ENCODE measurements around the gene MPRIP. TPM values are rescaled to one million over a fixed set of nuclear protein-coding genes. Genes with fewer than 3 reads are reported as not detected.
"Not testable (repeated sequence)": the region's sequence is repeated elsewhere in the genome, so short reads cannot be mapped to it uniquely, and the experiment has no call there.

Gene MPRIP
- total RNA-seq, 1 experiment from 2014 or later, result 258 TPM

- H3K4me1 ChIP-seq (ENCODE audit: control insufficient read depth in 1 of 2, insufficient read depth in 2 of 2, low read length in 2 of 2), result peaks cover 0 to 18% of the 10 kb centered on the region in 2 experiments; a peak in 2 of 4 replicates
- ChIA-PET POLR2A (no interaction called here), CTCF (no interaction called here), RAD21 (ENCODE audit: low non-redundant PET in 1 of 2, low total read pairs in 2 of 2, uncharacterized antibody in 2 of 2, unreplicated experiment in 2 of 2) (no interaction called here)
- no TSS peak for BruUV-seq (replicated peaks)
- peaks cover 3% of the 10 kb centered on the region; the same call in 1 of the 2 replicates for H4K20me1 ChIP-seq (ENCODE audit: insufficient read depth)
- no peak overlapping the region for H3K9ac ChIP-seq (ENCODE audit: low read length)
- no peak overlapping the region for H3K27ac ChIP-seq (ENCODE audit: low read depth, low read length)
- no peak overlapping the region for H3K4me3 ChIP-seq (replicated peaks in 1 of 2; ENCODE audit: low read depth in 1 of 2, low read length in 2 of 2)
- TF ChIP-seq ZFX (IDR thresholded peaks at IDR 0.05), result no peak
- no peak for TF ChIP-seq JUND (IDR thresholded peaks at IDR 0.05)
- TF ChIP-seq, protein P1, sequence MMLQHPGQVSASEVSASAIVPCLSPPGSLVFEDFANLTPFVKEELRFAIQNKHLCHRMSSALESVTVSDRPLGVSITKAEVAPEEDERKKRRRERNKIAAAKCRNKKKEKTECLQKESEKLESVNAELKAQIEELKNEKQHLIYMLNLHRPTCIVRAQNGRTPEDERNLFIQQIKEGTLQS (IDR thresholded peaks at IDR 0.05), result no peak
- TF ChIP-seq MAX (IDR thresholded peaks at IDR 0.05), result no peak
- TF ChIP-seq, protein P2, sequence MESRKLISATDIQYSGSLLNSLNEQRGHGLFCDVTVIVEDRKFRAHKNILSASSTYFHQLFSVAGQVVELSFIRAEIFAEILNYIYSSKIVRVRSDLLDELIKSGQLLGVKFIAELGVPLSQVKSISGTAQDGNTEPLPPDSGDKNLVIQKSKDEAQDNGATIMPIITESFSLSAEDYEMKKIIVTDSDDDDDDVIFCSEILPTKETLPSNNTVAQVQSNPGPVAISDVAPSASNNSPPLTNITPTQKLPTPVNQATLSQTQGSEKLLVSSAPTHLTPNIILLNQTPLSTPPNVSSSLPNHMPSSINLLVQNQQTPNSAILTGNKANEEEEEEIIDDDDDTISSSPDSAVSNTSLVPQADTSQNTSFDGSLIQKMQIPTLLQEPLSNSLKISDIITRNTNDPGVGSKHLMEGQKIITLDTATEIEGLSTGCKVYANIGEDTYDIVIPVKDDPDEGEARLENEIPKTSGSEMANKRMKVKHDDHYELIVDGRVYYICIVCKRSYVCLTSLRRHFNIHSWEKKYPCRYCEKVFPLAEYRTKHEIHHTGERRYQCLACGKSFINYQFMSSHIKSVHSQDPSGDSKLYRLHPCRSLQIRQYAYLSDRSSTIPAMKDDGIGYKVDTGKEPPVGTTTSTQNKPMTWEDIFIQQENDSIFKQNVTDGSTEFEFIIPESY (IDR thresholded peaks at IDR 0.05; ENCODE audit: extremely low read depth, insufficient replicate concordance, low read length), result no peak
- H3K36me3 ChIP-seq (ENCODE audit: control insufficient read depth in 1 of 2, insufficient read depth in 2 of 2, low read length in 2 of 2), result peaks cover 0 to 10% of the 10 kb centered on the region in 2 experiments; a peak in 1 of 4 replicates
- no peaks in the 10 kb centered on the region for H3K79me2 ChIP-seq (ENCODE audit: insufficient read depth, low read length)
- H3K9me3 ChIP-seq (ENCODE audit: control insufficient read depth in 1 of 2, insufficient read depth in 1 of 2, low read depth in 1 of 2, low read length in 2 of 2), result no peaks in the 10 kb centered on the region
- DNase-seq (ENCODE audit: low read depth, low spot score) (no peak), ATAC-seq (no peak)
- H3K4me2 ChIP-seq (ENCODE audit: low read length), result no peak overlapping the region
- no peaks in the 10 kb centered on the region for H3K9me2 ChIP-seq (ENCODE audit: insufficient read depth)
- H3K27me3 ChIP-seq (ENCODE audit: insufficient read depth, low read length), result no peaks in the 10 kb centered on the region
- intact Hi-C loops (cut with micrococcal nuclease), result no loop called here
- H2AFZ ChIP-seq (ENCODE audit: low read depth, low read length, poor library complexity, severe bottlenecking), result no peak overlapping the region
Measured at GRCh38 chr17:17191961-17192381, 149.7 kb downstream of the MPRIP start.

DNA sequence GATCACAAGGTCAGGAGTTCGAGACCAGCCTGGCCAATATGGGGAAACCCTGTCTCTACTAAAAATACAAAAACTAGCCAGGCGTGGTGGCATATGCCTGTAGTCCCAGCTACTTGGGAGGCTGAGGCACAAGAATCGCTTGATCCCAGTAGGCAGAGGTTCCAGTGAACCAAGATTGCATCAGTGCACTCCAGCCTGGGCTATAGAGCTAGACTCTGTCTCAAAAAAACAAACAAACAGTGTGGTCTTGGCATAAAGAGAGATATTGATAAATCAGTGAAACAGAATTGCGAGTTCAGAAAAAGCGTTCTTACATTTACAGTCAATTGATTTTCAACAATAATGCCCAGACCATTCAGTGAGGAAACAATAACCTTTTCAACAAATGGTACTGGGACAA lies 153.2 kb downstream of the MPRIP start:
- H3K4me2 ChIP-seq (ENCODE audit: low read length); BruUV-seq (replicated peaks); H3K27me3 ChIP-seq (ENCODE audit: insufficient read depth, low read length); H3K9me3 ChIP-seq (ENCODE audit: control insufficient read depth in 1 of 2, insufficient read depth in 1 of 2, low read depth in 1 of 2, low read length in 2 of 2); ATAC-seq; H3K27ac ChIP-seq (ENCODE audit: low read depth, low read length); DNase-seq (ENCODE audit: low read depth, low spot score); H3K9ac ChIP-seq (ENCODE audit: low read length); H2AFZ ChIP-seq (ENCODE audit: low read depth, low read length, poor library complexity, severe bottlenecking); H3K36me3 ChIP-seq (ENCODE audit: control insufficient read depth in 1 of 2, insufficient read depth in 2 of 2, low read length in 2 of 2); H4K20me1 ChIP-seq (ENCODE audit: insufficient read depth); H3K9me2 ChIP-seq (ENCODE audit: insufficient read depth); CTCF ChIA-PET; POLR2A ChIA-PET; intact Hi-C loops (cut with micrococcal nuclease); H3K79me2 ChIP-seq (ENCODE audit: insufficient read depth, low read length); RAD21 ChIA-PET (ENCODE audit: low non-redundant PET in 1 of 2, low total read pairs in 2 of 2, uncharacterized antibody in 2 of 2, unreplicated experiment in 2 of 2); H3K4me3 ChIP-seq (replicated peaks in 1 of 2; ENCODE audit: low read depth in 1 of 2, low read length in 2 of 2): not testable (repeated sequence)
- H3K4me1 ChIP-seq (ENCODE audit: control insufficient read depth in 1 of 2, insufficient read depth in 2 of 2, low read length in 2 of 2), result peaks cover 0 to 12% of the 10 kb centered on the region in 2 experiments; a peak in 2 of 4 replicates
